C4-2B (cell line): Measurements from ENCODE around the gene LAP3.

Experiments
- CTCF ChIP-seq: fragments of 450-650 bp; conservative IDR thresholded peaks from 2 replicates; pipeline ENCODE4 v1.5.1; 2017; ENCODE audit warnings: mild to moderate bottlenecking
- ZFX ChIP-seq: fragments of 450-650 bp; IDR thresholded peaks from 2 replicates; pipeline ENCODE4 v1.6.1; 2017

- no peak for TF ChIP-seq CTCF
- TF ChIP-seq ZFX = no peak
These were observed 24.6 kb upstream of the LAP3 start for GRCh38 chr4:17552427-17552826.
